H9 (cell line): Measurements from ENCODE around the gene RNF114. TPM values are rescaled to one million over a fixed set of nuclear protein-coding genes. Genes with fewer than 3 reads are reported as not detected.
"Not testable (repeated sequence)": the region's sequence is repeated elsewhere in the genome, so short reads cannot be mapped to it uniquely, and the experiment has no call there.

ENCODE experiments used
- DNase-seq: peaks from one replicate; pipeline ENCODE4 v3.0.0-alpha.2; 2017
- H2AFZ ChIP-seq: one replicate; pipeline ENCODE4 v1.6.1; 2013; ENCODE audit warnings: mild to moderate bottlenecking, low read length, control low read depth, moderate library complexity
- H2AK5ac ChIP-seq: 2 replicates; pipeline ENCODE4 v1.6.1; 2013; ENCODE audit warnings: low read length, control low read depth, mixed read lengths; ENCODE audit not compliant: insufficient read length
- H2BK120ac ChIP-seq: one replicate; pipeline ENCODE4 v1.6.1; 2013; ENCODE audit warnings: low read depth, mild to moderate bottlenecking, low read length, control low read depth, inconsistent platforms; ENCODE audit not compliant: poor library complexity, severe bottlenecking
- H2BK12ac ChIP-seq: 2 replicates; pipeline ENCODE4 v1.6.1; 2013; ENCODE audit warnings: low read length, control low read depth, mixed read lengths, low read depth; ENCODE audit not compliant: insufficient read length
- H2BK15ac ChIP-seq: 2 replicates; pipeline ENCODE4 v1.6.1; 2013; ENCODE audit warnings: low read depth, low read length, control low read depth
- H2BK20ac ChIP-seq: one replicate; pipeline ENCODE4 v1.6.1; 2013; ENCODE audit warnings: low read depth, mild to moderate bottlenecking, low read length, control low read depth, inconsistent platforms; ENCODE audit not compliant: poor library complexity, severe bottlenecking
- H2BK5ac ChIP-seq: 2 replicates; pipeline ENCODE4 v1.6.1; 2013; ENCODE audit warnings: low read length, control low read depth, mixed read lengths; ENCODE audit not compliant: insufficient read length
- H3K14ac ChIP-seq: 2 replicates; pipeline ENCODE4 v1.6.1; 2013; ENCODE audit warnings: low read length, control low read depth; ENCODE audit not compliant: insufficient read depth
- H3K18ac ChIP-seq: 2 replicates; pipeline ENCODE4 v1.6.1; 2013; ENCODE audit warnings: low read depth, mild to moderate bottlenecking, mixed read lengths, low read length, control low read depth; ENCODE audit not compliant: insufficient read length
- H3K23ac ChIP-seq: 2 replicates; pipeline ENCODE4 v1.6.1; 2013; ENCODE audit warnings: low read length, control low read depth, mixed read lengths, low read depth; ENCODE audit not compliant: insufficient read length
- H3K23me2 ChIP-seq: 2 replicates; pipeline ENCODE4 v1.6.1; 2013; ENCODE audit warnings: low read depth, mild to moderate bottlenecking, mixed read lengths, low read length, control low read depth; ENCODE audit not compliant: insufficient read length, poor library complexity, severe bottlenecking
- H3K27ac ChIP-seq: 2 replicates; pipeline ENCODE4 v1.5.1; 2013; ENCODE audit warnings: low read length, control low read depth, mixed read lengths, low read depth; ENCODE audit not compliant: insufficient read length
- H3K27me3 ChIP-seq: 2 replicates; pipeline ENCODE4 v1.6.1; 2013; ENCODE audit warnings: low read length, control low read depth, inconsistent platforms; ENCODE audit not compliant: insufficient read depth
- H3K4ac ChIP-seq: 2 replicates; pipeline ENCODE4 v1.6.1; 2013; ENCODE audit warnings: low read depth, mild to moderate bottlenecking, control low read depth, inconsistent platforms, low read length, moderate library complexity
- H3K4me1 ChIP-seq: 2 replicates; pipeline ENCODE4 v1.6.1; 2013; ENCODE audit warnings: low read length, control low read depth, inconsistent platforms; ENCODE audit not compliant: insufficient read depth
- H3K4me2 ChIP-seq: 2 replicates; pipeline ENCODE4 v1.6.1; 2013; ENCODE audit warnings: low read length, control low read depth, mixed read lengths; ENCODE audit not compliant: insufficient read length, insufficient read depth
- H3K56ac ChIP-seq: 2 replicates; pipeline ENCODE4 v1.6.1; 2013; ENCODE audit warnings: low read depth, mild to moderate bottlenecking, mixed read lengths, low read length, control low read depth; ENCODE audit not compliant: insufficient read length
- H3K79me1 ChIP-seq: 2 replicates; pipeline ENCODE4 v1.6.1; 2013; ENCODE audit warnings: low read depth, mild to moderate bottlenecking, moderate library complexity, low read length, control low read depth, inconsistent platforms; ENCODE audit not compliant: insufficient read depth, poor library complexity, severe bottlenecking
- H3K79me2 ChIP-seq: 2 replicates; pipeline ENCODE4 v1.6.1; 2013; ENCODE audit warnings: low read length, control low read depth, inconsistent platforms; ENCODE audit not compliant: insufficient read depth
- H3K9ac ChIP-seq: 2 replicates; pipeline ENCODE4 v1.6.1; 2013; ENCODE audit warnings: low read length, control low read depth, mixed read lengths; ENCODE audit not compliant: insufficient read length; ENCODE audit errors: extremely low read depth
- H3K9me3 ChIP-seq: one replicate; pipeline ENCODE4 v1.6.1; 2013; ENCODE audit warnings: low read depth, low read length, inconsistent platforms; ENCODE audit not compliant: control insufficient read depth
- H3T11ph ChIP-seq: one replicate; pipeline ENCODE4 v1.6.1; 2013; ENCODE audit warnings: mild to moderate bottlenecking, low read length, control low read depth, inconsistent platforms
- H4K20me1 ChIP-seq: one replicate; pipeline ENCODE4 v1.6.1; 2013; ENCODE audit not compliant: control insufficient read depth, insufficient read length, insufficient read depth
- H4K5ac ChIP-seq: 2 replicates; pipeline ENCODE4 v1.6.1; 2013; ENCODE audit warnings: low read depth, mild to moderate bottlenecking, mixed read lengths, low read length, control low read depth; ENCODE audit not compliant: insufficient read length
- H4K8ac ChIP-seq: replicated peaks from 2 replicates; pipeline ENCODE4 v1.6.1; 2013; ENCODE audit warnings: low read length, control low read depth, mixed read lengths, low read depth; ENCODE audit not compliant: insufficient read length
- H4K91ac ChIP-seq: 2 replicates; pipeline ENCODE4 v1.6.1; 2013; ENCODE audit warnings: low read depth, mild to moderate bottlenecking, moderate library complexity, mixed read lengths, low read length, control low read depth; ENCODE audit not compliant: insufficient read length
- H3K27ac Mint-ChIP-seq, 3 experiments: 2 replicates in 2 of 3; 3 replicates in 1 of 3; pipeline ENCODE4 v1.8.0; 2020 to 2021; ENCODE audit warnings: mixed read lengths in 3 of 3, mild to moderate bottlenecking in 1 of 3, moderate library complexity in 1 of 3
- H3K27me3 Mint-ChIP-seq: 2 replicates; pipeline ENCODE4 v1.8.0; 2021; ENCODE audit warnings: low read depth, mild to moderate bottlenecking, moderate library complexity, mixed read lengths
- H3K36me3 Mint-ChIP-seq, 3 experiments: 2 replicates in 2 of 3; 3 replicates in 1 of 3; pipeline ENCODE4 v1.8.0; 2020 to 2021; ENCODE audit warnings: low read depth in 3 of 3, mixed read lengths in 3 of 3; ENCODE audit not compliant: insufficient read depth in 1 of 3
- H3K4me1 Mint-ChIP-seq, 2 experiments: 2 replicates each; pipeline ENCODE4 v1.8.0; 2020; ENCODE audit warnings: mixed read lengths in 2 of 2
- H3K4me3 Mint-ChIP-seq, 2 experiments: 2 replicates in 1 of 2; 3 replicates in 1 of 2; pipeline ENCODE4 v1.8.0; 2020 to 2021; ENCODE audit warnings: mild to moderate bottlenecking in 2 of 2, mixed read lengths in 2 of 2, moderate library complexity in 1 of 2
- H3K9me3 Mint-ChIP-seq, 2 experiments: 2 replicates in 1 of 2; 3 replicates in 1 of 2; pipeline ENCODE4 v1.8.0; 2020; ENCODE audit warnings: mild to moderate bottlenecking in 2 of 2, mixed read lengths in 2 of 2, moderate library complexity in 1 of 2
- CTCF ChIP-seq: fragments of 200-600 bp; sonication (generic); conservative IDR thresholded peaks from 3 replicates; pipeline ENCODE4 v1.8.0; 2021; ENCODE audit warnings: antibody characterized with exemption, mild to moderate bottlenecking
- WGBS: extraction: QIAGEN DNeasy Blood & Tissue Kit; methylation state at CpG from one replicate; pipeline ENCODE4 v1.1.7; 2013; ENCODE audit warnings: missing lambda C conversion rate, low lambda C conversion rate, mixed read lengths; ENCODE audit not compliant: insufficient read length; ENCODE audit errors: extremely low coverage; 5-methylcytosine and 5-hydroxymethylcytosine counted together
- total RNA-seq: library from RNA; stranded (reverse); gene quantifications from 2 replicates; pipeline ENCODE4 v1.2.1, GENCODE V29; 2021

Gene RNF114
- total RNA-seq, 1 experiment from 2014 or later: 75.5 TPM

- Histone ChIP-seq H2BK15ac (no peak overlapping the region), H3K27me3 (no peaks in the 10 kb centered on the region), H2BK20ac (no peak overlapping the region), H2BK120ac (no peak overlapping the region), H4K20me1 (no peaks in the 10 kb centered on the region), H3K23me2 (no peaks in the 10 kb centered on the region), H3K18ac (no peak overlapping the region), H3K56ac (no peak overlapping the region), H3T11ph (no peak overlapping the region), H2AK5ac (no peak overlapping the region), H4K5ac (no peak overlapping the region), H4K91ac (no peak overlapping the region), H2AFZ (no peak overlapping the region), H2BK5ac (no peak overlapping the region), H3K9ac (no peak overlapping the region), H2BK12ac (no peak overlapping the region), H3K27ac (no peak overlapping the region), H3K79me2 (no peaks in the 10 kb centered on the region), H3K4me2 (no peak overlapping the region), H3K23ac (no peak overlapping the region), H4K8ac (no peak overlapping the region), H3K9me3 (no peaks in the 10 kb centered on the region), H3K4ac (no peak overlapping the region), H3K14ac (no peak overlapping the region), H3K79me1 (no peaks in the 10 kb centered on the region), H3K4me1 (no peaks in the 10 kb centered on the region)
- H3K4me3 Mint-ChIP-seq: no peak overlapping the region
- WGBS: no CpG with 5 or more reads among the region's 6 CpGs
- no peaks in the 10 kb centered on the region; a peak in 1 of 5 replicates for H3K9me3 Mint-ChIP-seq
- no peak overlapping the region for H3K27ac Mint-ChIP-seq
- peaks cover 1% of the 10 kb centered on the region; the same call in 1 of the 2 replicates for H3K27me3 Mint-ChIP-seq
- DNase-seq: no peak
- H3K4me1 Mint-ChIP-seq: peaks cover 13 to 32% of the 10 kb centered on the region in 2 experiments
- TF ChIP-seq CTCF: no peak
- no peaks in the 10 kb centered on the region for H3K36me3 Mint-ChIP-seq
Measured at GRCh38 chr20:49894073-49894470, 42.1 kb upstream of the RNF114 start.

GRCh38 chr20:49895474-49896093 lies 40.6 kb upstream of the RNF114 start:
- H3K27me3 ChIP-seq, H3K79me1 ChIP-seq, H2AFZ ChIP-seq, H2AK5ac ChIP-seq, H3K23me2 ChIP-seq, H3K27me3 Mint-ChIP-seq, H3K14ac ChIP-seq, H3K27ac ChIP-seq, H3K9ac ChIP-seq, H3K23ac ChIP-seq, H4K20me1 ChIP-seq, H3K4me2 ChIP-seq, H4K91ac ChIP-seq, H3K4ac ChIP-seq, H2BK5ac ChIP-seq, H3K27ac Mint-ChIP-seq, H4K8ac ChIP-seq, H2BK15ac ChIP-seq, H3K36me3 Mint-ChIP-seq, DNase-seq, H3K56ac ChIP-seq, H3T11ph ChIP-seq, H3K9me3 Mint-ChIP-seq, H3K4me3 Mint-ChIP-seq, H2BK12ac ChIP-seq, H2BK120ac ChIP-seq, H3K18ac ChIP-seq, H2BK20ac ChIP-seq, H4K5ac ChIP-seq, H3K9me3 ChIP-seq, H3K4me1 ChIP-seq, H3K79me2 ChIP-seq: not testable (repeated sequence)
- H3K4me1 Mint-ChIP-seq: peaks cover 12 to 22% of the 10 kb centered on the region in 2 experiments
- WGBS: no CpG with 5 or more reads among the region's 7 CpGs
